Measurements from ENCODE around the gene SLC2A5. TPM values are rescaled to one million over a fixed set of nuclear protein-coding genes. Genes with fewer than 3 reads are reported as not detected.

The SLC2A5 gene
- total and polyA plus RNA-seq, 9 of the 15 experiments (the other 6 are each of a cell fraction or from before 2014, with no cell fraction given) = 0.08 TPM; not detected in 8

DNA sequence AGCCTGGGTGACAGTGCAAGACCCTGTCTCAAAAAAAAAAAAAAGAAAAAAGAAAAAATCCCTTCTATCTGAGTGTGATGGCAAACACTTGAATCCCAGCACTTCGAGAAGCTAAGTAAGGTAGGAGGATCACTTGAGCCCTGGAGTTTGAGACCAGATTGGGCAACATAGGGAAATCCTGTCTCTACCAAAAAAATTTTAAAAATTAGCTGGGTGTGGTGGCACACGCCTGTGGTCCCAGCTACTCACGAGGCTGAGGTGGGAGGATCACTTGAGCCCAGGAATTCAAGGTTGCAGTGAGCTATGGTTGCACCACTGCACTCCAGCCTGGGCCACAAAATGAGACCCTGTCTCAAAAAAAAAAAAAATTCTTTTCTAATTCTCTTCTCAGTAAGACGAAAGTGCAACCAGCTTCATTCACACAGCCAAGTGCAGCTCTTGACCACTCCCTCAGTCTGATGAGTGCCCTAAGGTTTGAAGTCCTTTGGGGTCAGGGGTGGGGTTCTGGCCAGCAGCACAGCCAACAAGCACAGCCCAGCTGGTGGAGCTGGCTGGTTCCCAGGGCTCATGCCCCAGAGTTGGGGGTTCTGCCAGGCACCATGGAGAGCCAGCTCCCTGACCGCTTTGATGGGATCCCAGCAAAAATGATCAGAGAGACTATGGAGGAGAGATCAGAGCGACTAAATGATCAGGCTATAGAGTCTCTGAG, 8.0 kb downstream of the SLC2A5 start (continued):
- TF ChIP-seq, protein P1, sequence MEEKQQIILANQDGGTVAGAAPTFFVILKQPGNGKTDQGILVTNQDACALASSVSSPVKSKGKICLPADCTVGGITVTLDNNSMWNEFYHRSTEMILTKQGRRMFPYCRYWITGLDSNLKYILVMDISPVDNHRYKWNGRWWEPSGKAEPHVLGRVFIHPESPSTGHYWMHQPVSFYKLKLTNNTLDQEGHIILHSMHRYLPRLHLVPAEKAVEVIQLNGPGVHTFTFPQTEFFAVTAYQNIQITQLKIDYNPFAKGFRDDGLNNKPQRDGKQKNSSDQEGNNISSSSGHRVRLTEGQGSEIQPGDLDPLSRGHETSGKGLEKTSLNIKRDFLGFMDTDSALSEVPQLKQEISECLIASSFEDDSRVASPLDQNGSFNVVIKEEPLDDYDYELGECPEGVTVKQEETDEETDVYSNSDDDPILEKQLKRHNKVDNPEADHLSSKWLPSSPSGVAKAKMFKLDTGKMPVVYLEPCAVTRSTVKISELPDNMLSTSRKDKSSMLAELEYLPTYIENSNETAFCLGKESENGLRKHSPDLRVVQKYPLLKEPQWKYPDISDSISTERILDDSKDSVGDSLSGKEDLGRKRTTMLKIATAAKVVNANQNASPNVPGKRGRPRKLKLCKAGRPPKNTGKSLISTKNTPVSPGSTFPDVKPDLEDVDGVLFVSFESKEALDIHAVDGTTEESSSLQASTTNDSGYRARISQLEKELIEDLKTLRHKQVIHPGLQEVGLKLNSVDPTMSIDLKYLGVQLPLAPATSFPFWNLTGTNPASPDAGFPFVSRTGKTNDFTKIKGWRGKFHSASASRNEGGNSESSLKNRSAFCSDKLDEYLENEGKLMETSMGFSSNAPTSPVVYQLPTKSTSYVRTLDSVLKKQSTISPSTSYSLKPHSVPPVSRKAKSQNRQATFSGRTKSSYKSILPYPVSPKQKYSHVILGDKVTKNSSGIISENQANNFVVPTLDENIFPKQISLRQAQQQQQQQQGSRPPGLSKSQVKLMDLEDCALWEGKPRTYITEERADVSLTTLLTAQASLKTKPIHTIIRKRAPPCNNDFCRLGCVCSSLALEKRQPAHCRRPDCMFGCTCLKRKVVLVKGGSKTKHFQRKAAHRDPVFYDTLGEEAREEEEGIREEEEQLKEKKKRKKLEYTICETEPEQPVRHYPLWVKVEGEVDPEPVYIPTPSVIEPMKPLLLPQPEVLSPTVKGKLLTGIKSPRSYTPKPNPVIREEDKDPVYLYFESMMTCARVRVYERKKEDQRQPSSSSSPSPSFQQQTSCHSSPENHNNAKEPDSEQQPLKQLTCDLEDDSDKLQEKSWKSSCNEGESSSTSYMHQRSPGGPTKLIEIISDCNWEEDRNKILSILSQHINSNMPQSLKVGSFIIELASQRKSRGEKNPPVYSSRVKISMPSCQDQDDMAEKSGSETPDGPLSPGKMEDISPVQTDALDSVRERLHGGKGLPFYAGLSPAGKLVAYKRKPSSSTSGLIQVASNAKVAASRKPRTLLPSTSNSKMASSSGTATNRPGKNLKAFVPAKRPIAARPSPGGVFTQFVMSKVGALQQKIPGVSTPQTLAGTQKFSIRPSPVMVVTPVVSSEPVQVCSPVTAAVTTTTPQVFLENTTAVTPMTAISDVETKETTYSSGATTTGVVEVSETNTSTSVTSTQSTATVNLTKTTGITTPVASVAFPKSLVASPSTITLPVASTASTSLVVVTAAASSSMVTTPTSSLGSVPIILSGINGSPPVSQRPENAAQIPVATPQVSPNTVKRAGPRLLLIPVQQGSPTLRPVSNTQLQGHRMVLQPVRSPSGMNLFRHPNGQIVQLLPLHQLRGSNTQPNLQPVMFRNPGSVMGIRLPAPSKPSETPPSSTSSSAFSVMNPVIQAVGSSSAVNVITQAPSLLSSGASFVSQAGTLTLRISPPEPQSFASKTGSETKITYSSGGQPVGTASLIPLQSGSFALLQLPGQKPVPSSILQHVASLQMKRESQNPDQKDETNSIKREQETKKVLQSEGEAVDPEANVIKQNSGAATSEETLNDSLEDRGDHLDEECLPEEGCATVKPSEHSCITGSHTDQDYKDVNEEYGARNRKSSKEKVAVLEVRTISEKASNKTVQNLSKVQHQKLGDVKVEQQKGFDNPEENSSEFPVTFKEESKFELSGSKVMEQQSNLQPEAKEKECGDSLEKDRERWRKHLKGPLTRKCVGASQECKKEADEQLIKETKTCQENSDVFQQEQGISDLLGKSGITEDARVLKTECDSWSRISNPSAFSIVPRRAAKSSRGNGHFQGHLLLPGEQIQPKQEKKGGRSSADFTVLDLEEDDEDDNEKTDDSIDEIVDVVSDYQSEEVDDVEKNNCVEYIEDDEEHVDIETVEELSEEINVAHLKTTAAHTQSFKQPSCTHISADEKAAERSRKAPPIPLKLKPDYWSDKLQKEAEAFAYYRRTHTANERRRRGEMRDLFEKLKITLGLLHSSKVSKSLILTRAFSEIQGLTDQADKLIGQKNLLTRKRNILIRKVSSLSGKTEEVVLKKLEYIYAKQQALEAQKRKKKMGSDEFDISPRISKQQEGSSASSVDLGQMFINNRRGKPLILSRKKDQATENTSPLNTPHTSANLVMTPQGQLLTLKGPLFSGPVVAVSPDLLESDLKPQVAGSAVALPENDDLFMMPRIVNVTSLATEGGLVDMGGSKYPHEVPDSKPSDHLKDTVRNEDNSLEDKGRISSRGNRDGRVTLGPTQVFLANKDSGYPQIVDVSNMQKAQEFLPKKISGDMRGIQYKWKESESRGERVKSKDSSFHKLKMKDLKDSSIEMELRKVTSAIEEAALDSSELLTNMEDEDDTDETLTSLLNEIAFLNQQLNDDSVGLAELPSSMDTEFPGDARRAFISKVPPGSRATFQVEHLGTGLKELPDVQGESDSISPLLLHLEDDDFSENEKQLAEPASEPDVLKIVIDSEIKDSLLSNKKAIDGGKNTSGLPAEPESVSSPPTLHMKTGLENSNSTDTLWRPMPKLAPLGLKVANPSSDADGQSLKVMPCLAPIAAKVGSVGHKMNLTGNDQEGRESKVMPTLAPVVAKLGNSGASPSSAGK (IDR thresholded peaks at IDR 0.05) = no peak
- no peak for TF ChIP-seq SLC30A9 (CRISPR knock-in tag; IDR thresholded peaks at IDR 0.05)
